Activated CD8-positive, alpha-beta memory T cell treated with anti-CD3 and anti-CD28 coated beads for 24 hours (primary cell): ENCODE results near the gene GBX1.

Experiments used
- DNase-seq: peaks from one replicate; pipeline ENCODE4 v3.0.0-alpha.2; 2020

Gene GBX1

DNA sequence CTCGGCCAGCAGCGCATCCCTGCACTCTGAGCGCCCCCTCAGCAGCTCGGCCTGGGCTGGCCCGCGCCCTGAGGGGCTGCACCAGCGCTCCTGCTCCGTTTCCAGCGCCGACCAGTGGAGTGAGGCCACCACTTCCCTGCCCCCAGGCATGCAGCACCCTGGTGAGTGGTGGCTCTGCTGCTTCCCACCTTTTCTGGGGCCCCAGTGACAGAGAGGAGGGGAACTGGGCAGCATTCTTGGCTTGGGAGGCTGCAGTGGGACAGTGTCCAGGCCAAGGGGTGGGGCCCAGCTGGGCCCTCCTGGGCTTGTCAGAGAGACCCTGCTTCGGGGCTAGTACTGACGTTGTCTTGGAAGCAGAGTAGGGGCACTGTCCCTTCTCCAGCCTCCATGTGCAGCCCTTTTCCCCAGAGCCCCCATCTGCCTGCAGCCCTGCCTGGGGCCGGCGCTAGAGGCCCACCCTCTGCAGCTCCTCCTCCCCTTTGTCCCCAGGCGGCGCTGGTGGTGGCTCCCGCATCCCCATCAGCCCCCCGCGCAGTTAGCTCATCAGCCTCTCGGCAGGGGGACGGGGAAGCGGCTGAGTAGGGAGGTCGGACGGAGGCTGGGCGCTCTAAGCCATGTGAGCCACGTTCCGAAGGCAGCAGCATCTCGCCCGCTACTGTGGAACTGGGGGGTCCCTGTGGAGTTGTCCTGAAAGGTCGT, 29.2 kb downstream of the GBX1 start:
- DNase-seq, result no peak

DNA sequence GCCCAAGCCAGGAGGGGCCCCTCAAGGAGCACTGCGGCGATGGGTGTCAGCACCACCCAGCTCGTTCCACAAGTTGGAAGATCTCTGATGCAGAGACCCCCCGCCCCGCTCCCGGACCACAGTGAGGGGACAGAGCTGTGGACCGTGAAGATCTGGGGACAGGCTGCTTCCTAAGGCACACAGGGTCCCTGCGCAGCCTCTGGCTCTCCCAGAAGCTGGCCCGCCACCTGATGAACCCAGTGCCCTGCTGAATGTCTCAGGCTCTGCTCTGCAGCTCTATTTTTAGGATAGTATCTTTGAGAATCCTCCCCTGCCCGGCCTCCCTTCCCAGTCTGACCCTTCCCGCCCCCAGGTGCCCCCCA, 29.7 kb downstream of the GBX1 start:
- no peak for DNase-seq

GRCh38 chr7:151137076-151137675, 30.3 kb downstream of the GBX1 start:
- no peak for DNase-seq

DNA sequence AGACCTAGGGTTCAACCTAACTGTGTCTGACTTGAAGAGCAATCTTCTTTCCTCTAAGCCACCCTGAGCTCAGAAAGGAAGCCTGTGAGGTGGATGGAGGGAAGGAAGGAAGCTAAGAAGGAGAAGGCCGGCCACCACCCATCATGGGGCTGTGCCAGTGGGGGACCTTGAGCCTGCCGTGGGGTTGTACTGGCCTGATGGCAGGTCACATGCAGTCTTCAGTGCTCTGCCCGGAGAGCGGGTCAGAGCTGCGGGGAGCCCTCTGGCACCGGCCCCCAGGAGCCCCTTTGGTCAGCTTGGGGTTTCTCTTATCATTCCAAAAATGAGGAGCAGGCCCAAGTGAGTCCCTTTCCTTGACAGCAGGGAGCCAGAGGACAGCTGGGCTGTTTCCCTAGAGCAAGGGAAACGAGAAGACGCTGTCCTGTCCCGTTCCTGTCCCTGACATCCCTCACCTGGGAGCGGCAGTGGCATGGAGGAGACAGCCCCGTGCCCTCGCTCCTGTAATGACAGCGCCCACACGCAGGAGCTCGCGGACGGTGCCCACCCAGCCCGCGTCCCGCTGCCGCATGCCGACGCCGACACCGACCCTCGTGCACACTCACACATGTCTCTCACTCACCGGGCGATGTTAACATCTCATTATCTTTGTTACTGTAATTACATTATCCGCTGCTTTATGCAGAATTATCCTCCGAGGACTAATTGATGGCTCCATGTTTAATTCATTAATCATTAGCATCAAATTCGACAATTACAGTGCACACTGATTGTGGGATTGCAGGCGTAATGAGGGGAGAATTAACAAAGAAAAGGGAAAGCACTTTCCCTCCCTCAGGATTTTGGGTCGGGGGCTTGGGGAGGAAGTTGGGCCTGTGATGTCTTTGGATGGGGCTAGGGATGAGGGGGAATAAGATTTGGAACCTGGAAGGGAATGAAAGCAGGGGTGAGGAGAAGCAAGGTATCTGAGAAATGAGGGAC, 31.3 kb downstream of the GBX1 start:
- DNase-seq, result no peak

GRCh38 chr7:151135525-151135845, 32.0 kb downstream of the GBX1 start:
- no peak for DNase-seq

- no peak for DNase-seq
These were observed 32.6 kb downstream of the GBX1 start for GRCh38 chr7:151134743-151135524.

- DNase-seq, result no peak
These were observed 33.3 kb downstream of the GBX1 start for GRCh38 chr7:151133986-151134742.

- no peak for DNase-seq
These were observed 34.1 kb downstream of the GBX1 start for GRCh38 chr7:151133266-151133985.

- no peak for DNase-seq
These were observed 34.9 kb downstream of the GBX1 start for GRCh38 chr7:151132461-151133205.

DNA sequence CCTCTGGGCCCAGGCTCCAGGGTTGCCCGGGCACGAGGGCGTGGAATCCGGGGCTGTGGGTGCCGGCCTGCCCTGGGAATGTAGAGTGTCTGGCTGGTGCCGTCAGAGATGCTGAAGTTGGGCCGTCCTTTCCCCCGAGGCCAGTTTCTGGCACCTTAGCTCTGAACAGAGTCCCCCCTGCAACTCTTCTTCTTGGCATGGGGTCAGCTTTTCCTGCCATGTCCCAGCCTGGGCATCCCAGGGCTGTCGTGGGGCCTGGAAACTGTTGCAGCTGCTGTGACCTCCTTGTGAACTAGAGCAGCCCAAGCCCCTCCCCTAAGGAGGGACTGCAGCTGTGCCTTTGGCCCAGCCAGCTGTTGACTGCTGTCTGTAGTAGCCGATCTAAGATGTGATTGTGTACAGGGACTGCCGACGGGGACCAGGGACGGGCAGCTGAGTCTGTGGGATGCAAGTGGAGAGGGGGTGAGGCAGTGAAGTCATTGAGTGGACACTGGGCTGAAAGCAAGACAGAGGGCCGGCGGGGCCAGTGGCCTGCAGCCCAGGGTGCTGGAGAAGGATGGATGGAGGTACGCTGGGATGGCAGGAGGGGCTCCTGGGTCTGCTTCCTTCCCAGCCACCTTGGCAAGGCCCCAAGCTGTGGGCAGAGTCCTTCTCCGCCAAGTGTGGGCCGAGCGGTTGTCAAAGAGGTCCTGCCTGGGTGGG, 35.8 kb downstream of the GBX1 start:
- no peak for DNase-seq

DNA sequence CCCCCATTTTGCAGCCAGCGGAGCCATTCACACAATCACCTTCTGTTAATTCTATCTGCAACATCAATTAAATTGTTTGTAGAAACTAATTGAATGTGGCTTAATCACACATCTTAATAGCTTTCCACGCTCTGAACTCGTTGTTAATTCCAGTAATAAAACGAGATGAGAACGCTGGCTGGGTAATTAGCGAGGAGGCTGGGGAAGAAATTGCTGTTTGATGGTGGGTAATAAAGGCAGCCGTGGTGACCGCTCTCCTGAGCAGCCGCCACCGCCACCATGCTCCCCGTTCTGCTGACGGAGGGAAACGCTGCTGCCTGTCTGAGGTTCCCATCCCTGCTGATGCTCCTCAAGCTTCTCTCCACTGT, 36.3 kb downstream of the GBX1 start:
- no peak for DNase-seq

DNA sequence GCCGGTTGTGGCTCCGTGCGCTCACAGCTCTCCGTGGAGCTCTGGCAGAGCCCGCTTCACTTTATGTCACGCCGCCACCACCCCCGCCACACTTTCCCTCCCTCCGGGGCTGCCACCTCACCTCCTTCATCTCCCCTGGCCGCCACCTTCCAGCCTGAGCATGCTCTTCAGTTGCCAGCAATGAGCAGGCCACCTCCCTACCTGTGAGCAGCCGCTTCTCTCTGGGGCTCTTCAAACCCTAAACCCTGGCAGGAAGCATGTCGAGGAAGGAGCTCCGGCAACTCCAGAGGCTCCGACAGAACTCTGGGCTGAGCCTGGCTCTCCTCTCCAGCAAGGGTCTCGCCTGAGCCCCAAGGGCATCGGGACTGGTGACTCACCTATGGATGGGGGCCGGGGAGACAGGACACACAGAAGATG, 36.7 kb downstream of the GBX1 start:
- DNase-seq, result no peak

- no peak for DNase-seq
These were observed 37.4 kb downstream of the GBX1 start for GRCh38 chr7:151129960-151130591.

DNA sequence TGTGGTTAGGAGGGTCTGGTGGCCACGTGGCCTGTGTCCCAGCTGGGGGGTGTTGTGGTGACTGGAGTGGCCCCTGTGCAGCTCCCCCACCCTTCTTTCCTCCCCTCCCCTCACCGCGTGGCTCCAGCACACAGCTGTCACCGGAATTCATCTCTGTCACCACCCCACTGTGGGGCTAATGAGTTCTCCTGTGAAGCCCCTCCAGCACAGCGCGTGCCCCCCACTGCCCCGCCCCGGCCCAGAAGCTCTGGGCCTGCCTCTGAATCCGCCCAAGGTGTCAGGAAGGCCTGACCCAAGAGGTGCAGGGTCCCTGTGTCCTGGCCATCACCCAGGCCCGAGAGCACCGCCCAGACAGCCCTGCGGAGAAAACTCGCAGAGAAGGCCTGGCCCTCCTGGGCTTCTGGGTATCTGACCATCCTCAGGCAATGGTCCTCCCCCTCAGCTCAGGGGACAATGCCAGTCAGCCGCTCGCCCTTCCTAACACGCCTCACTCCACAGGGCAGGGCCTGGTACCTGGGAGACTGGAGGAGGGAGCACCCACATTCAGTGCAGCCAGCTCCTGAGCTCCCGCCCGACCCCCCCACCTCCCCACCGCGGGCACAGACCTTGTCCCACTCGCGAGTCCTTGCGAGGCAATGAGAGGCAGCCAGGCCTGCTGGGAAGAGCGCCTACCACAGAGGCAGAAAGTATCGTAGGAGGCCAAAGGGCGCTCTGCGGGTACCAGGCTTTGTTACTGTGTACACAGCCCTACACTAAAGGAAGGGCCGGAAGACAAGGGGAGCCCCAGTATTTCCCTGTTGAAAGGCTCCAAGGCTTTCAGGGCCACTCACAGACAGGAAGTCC, 38.2 kb downstream of the GBX1 start:
- DNase-seq, result no peak

GRCh38 chr7:151128716-151129115, 38.8 kb downstream of the GBX1 start:
- no peak for DNase-seq

- no peak for DNase-seq
These were observed 39.4 kb downstream of the GBX1 start for GRCh38 chr7:151128144-151128543.

- DNase-seq, result no peak
These were observed 40.9 kb downstream of the GBX1 start for GRCh38 chr7:151126491-151127137.

DNA sequence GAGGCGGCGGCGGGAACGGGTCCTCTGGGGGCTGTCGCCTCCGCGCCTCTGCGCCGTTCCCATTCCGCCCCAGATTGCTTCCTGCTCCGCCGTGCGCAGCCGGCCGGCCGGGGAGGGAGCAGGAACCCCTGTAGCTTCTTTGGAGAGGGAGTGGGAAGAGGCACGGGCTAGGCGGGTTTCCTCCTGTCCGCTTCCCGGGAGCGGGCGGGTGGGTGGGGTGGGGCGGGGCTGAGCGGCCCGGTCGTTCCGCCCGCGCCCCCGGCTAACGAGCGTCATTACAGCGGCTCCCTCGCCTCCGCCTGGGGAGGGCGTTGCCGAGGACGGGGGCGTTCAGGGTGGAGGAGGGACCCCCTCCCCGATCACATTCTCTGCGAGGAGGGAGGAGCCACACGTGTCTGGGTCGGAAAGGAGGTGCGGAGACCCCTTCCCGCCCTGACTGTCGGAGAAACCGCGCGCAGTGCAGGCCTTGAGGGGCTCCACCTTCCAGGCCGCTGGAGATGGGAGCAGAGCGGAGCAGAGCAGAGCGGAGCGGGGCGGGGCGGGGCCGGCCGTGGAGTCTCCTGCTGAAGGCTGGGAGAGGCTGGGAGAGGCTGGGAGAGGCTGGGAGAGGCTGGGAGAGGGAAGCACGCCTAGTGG, 41.5 kb downstream of the GBX1 start:
- no peak for DNase-seq
